ENCODE results near the gene PRICKLE2. TPM values are rescaled to one million over a fixed set of nuclear protein-coding genes. Genes with fewer than 3 reads are reported as not detected.

Gene PRICKLE2
- 2.0 and 3.8 TPM in 2 replicates for total RNA-seq

GRCh38 chr3:64224826-64225610 lies at the start of gene PRICKLE2:
Gene PRICKLE2 (minus strand): TSS chr3:64225466. CDS start chr3:64198927, 26,539 bp downstream.

Small RNA genes within 50 kb of the gene (small RNA-seq; reads per million reads assigned to genes)
- gene RF00012: not detected

Other genes with a start within 250 kb of the PRICKLE2 start
- gene PSMD6, start 202.0 kb downstream of the PRICKLE2 start, total RNA-seq: 79.0 and 102 TPM in 2 replicates